Renal cortical epithelial cell (primary cell): ENCODE measurements around the gene UBE3D. TPM values are rescaled to one million over a fixed set of nuclear protein-coding genes. Genes with fewer than 3 reads are reported as not detected.

ENCODE experiments used
- DNase-seq: peaks from one replicate; pipeline ENCODE4 v3.0.0-alpha.2; 2011; ENCODE audit warnings: low read depth
- total RNA-seq: library from RNA; depleted of rRNA; stranded (reverse); fragments of >200 nt; gene quantifications from 2 replicates; pipeline ENCODE4 v1.2.3, GENCODE V29; 2014

UBE3D gene
- total RNA-seq, 1 donor from 2014 or later = 6.9 TPM

DNA sequence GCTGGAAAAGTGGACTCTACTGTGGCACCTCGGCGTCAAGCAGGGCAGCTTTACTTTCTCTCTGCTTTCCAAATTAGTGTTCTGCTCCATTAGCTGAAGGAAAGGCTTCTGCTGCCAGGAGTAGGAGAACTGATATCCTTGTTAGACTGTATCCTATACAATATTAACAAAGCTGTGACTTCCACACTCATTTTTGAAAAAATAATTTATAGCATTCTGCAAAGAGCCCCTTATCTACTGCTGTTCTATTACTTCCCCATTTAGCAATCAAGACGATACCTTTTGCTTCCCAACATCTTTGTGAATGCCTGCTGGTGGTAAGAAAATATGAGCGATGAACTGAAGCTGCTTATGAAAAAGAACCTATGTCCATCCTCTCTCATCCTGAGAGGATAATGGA lies 151.1 kb downstream of the UBE3D start:
- no peak for DNase-seq

DNA sequence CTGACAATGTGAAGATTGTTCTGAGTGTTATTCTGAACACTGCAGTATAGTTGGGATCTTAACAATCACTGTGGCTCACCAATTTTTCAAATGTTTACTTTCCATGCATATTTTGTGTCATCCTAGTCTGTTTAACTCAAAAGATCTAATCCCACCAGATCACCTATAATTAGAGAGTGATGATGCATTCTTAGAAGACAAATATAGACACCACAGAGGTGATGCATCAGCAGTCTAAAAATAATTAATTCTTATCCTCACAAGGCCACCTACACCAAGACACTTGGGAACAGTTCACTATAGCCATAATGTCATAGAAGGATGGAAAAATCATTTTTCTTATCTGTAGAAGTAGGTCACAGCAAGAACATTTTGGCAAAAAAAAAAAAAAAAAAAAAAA lies 154.8 kb downstream of the UBE3D start:
- DNase-seq = no peak

DNA sequence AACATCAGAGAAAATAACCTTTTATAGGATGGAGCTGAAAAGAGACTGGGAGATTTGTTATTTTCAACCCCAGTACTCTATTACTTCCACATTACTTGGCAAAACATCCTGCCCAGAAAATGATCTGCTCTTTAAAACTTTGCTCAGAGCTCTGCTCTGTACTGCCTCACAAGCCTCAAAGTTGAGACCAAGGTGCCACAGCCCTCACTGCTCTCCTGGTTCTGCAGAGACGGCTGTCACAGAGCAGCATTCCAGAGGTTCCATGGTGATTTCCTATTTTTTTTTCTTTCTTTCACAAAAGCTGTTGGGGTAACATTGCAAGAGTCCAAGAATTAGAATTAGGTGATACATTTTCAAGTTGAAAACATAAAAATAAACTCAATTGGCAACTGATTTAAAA lies 155.2 kb downstream of the UBE3D start:
- DNase-seq = no peak

DNA sequence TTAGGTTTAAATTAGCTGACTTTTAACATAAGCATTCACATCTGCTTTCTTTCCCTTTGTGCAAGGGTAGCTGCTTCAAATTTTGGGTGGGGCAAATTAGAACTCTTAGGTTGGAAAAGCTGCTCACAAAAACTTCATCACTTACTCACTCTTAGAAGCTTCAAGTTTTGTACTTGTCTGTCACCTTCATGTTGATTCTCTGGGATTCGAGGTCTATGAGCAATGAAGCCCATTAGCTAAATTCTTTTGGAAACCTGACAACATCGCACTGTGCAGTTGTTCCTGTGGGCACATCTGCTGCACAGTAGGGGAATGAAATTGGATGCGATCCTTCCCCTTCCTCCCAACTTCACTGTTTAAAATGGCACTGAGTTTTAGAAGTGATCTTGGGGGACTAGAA lies 156.1 kb downstream of the UBE3D start:
- DNase-seq = no peak

DNA sequence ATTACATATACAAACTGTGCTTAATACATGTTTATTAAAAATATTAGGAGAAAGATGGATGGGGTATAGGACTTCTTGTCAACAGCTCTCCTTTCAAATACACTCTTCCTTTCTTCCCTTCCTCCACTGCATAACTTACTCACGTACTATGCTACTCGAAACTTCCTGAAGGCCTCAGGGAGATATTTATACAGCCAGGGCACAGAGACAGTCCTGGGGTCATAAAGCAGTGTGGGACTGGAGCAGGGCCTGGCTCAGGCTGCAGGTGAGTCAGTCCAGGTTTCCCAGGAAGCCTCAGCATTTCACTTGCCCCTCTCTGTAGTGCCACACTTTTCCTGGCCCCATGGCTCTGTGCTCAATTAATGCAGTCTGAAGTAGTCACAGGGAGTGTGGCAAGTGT lies 157.0 kb downstream of the UBE3D start:
- DNase-seq = peak; percentile 85

DNA sequence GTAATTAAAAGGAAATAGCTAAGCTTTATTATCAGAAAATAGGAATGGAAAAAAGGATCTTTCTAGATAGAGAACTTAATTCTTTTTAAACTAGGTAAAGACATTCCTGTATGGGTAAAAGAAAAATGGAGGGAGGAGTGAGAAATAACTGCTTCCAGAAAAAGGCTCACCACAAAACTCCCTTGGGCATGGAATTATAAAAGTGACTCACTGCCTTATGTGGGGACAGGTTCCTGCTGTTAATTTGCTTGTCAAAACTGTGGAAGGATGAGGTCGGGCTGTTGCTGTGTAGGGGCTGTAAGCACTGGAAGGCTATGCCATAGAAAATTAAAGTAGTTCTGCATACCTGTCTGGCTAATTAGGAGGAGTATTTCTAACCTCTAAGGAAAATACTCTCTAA lies 158.7 kb downstream of the UBE3D start:
- peak; percentile 92 for DNase-seq

DNA sequence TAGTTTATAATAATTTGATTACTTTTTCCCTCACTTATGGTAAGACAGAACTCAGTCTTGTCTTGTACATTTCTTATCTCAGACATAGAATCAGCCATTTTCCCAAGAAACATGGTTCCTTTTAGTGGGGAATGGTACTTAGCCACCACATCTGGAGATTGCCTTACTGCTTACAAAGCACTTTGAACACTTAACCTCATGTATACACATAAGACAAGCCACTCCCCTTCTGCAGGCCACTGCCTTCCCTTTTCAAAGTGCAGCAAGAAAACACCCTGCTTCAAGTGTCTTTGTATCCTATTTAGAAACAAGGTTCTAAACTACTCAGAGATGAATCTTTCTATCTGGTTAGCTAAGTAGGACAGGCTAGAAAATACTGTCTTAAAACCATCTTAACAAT lies 159.2 kb downstream of the UBE3D start:
- DNase-seq = peak; percentile 53

DNA sequence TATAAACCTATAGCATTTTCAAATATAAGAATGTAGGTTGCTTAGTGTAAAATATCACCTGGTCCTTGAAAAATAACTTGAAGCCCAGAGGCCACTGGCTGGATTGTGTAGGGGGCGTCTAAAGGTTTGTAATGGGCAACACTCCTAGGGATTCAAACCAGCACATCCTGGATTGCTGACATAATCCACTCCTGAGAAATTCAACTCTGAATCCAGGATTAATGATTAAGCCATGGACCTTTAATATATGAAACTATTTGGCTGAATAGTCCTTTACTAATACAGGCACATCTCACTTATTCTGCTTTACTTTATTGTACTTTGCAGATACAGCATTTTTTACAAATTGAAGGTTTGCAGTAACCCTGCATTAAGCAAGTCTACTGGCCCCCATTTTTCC lies 160.8 kb downstream of the UBE3D start:
- peak; percentile 84 for DNase-seq

DNA sequence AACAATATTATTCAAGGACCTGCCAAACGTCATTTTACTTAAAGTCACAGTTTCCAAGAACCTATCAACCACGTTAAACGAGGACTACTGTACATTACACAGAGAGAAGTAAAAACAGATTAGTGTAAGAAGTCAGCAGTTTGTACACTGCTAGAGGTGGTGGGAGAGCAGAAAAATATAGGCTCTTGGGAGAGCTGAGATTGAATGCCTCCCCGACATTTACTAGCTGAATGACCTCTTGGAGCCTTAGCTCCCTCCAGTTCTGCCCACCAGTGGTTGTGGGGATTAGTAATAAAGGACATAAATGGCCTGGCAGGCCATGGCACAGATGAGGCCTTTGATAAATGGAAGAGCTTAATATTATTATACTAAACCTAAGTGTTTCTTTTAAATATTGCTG lies 161.4 kb downstream of the UBE3D start:
- no peak for DNase-seq

DNA sequence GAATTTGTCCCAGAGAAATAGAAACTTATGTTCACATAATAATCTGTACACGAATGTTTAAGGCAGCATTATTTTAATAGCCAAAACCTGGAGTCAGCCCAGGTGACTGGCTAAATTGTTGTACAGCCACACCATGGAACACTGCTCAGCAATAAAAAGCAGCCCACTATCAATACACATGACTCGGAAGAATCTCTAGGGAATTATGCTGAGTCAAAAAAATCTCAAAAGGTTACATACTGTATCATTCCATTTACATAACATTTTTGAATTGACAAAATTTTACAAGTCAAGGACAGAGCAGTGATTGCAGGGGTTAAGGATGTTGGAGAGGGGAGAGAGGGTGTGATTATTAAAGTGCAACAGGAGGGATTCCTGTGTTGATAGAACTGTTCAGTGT lies 163.4 kb downstream of the UBE3D start:
- DNase-seq = no peak

DNA sequence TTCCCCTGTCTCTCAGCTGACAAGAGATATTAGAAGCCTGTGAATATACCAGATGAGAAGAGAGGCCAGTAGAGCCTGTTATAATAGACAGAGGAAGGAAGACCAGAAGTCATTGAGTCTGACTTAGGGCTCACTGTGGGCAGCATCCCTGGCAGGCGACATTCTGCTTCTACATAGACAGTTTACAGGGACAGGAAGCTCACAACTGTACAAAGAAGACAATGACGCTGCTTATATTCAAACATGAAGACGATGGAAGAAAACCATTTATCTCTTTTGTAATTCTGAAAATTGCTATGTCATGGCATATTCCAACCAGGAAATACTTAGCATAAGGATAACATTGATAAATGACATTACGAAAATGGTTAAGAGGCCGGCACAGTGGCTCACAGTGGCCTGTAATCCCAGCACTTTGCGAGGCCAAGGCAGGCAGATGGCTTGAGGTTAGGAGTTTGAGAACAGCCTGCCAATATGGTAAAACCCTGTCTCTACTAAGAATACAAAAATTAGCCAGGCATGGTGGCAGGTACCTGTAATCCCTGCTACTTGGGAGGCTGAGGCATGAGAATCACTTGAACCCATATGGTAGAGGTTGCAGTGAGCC lies 170.9 kb downstream of the UBE3D start:
- DNase-seq = no peak

DNA sequence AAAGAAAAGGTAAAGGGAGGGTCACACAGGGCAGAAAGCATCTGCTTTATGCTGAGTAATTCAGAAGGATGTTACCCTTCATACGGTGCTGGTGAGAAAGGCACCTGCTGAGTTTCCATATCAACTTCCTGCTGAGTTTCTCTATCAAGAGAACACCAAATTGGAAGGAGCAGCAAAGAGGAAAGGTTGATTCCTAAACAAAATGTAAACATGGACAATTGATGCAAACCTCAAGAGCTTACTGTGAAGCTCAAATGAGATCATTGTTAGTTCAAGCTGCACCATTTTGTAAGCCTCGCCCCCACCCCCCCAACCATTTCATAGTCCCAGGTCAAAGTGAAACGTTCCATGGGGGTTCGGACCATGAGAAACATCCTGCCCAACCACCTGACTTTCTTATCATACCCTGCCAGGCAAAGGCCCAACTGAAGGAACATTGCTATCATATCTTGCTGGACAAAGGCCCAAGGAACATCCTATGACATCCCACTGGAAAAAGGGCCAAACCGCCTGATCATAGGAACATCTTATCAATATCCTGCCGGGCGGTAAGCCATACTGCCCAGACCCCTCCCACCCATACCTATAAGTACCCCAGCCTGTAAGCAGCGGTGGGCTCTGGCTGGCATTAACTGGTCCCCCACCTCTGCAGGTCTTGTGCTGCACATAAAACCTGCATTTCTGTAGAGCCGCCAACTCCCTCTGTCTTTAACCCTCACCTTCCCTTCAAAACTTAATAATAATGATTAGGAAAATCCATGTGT lies 171.6 kb downstream of the UBE3D start:
- no peak for DNase-seq

DNA sequence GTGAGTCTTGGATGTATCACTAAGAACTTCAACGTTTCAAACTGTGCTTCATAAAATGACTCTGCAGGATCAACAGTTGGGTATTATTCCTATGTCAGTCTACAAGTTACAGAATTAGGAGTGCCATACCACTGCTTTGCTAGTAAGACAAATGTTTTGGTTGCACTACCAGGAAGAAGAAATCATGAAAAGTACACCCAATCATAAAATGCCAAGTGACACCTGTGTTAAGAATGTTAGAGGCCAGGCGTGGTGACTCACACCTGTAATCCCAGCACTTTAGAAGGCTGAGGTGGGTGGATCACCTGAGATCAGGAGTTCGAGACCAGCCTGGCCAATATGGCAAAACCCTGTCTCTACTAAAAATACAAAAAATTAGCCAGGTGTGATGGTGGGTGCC lies 174.1 kb downstream of the UBE3D start:
- DNase-seq = peak; percentile 65

DNA sequence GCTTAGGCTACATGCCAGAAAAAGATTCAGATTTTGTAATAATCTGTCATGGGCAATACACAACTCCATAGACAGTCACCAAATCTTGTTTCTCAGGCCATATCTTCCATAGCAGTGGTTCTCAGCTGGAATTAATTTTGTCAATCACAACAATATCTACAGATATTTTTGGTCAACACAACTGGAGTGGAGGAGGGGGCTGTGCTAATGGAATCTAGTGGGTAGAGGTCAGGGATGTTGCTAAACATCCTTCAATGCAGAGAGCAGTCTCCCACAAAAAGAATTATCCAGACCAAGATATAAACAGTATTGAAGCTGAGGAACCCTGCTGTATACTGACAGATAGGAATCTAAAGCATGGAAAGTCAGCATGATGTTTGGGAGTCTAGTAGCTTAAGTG lies 174.6 kb downstream of the UBE3D start:
- no peak for DNase-seq

DNA sequence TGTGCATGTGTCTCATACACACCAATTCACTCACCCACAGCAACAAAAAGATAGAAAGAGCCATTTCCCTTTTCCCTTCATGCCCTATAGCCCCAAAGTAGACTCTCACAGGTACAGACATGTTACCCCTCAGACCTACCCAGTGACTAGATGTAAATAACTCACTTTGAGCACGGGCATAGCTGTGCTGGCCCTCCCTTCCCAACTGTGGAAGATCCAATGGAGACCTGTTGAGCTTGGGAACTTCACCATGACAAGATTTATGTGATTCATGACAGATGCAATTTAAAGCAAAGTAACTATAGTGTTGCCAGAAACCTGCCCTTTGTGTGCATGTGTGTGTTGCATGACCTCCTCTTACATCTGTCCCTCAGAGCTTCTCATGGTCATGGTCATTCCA lies 175.4 kb downstream of the UBE3D start:
- DNase-seq = no peak

DNA sequence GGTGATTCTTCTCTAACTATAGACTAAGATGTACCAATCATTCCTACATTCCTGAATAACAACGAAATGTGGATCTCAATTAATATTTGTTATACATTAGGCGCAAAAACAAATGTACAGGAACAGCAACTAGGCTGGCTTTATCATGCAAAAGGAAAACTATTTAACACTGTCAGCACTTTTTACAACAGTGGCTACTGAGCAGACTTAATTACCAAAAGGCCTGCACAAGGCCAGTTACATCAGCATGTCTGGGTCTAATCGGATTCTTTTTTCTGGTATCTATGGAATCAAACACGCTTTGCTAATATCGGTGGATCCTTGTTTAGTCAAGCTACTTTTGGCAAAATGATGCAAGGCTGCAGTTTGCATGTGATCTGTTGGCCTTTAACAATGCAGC lies 176.5 kb downstream of the UBE3D start:
- DNase-seq = no peak

DNA sequence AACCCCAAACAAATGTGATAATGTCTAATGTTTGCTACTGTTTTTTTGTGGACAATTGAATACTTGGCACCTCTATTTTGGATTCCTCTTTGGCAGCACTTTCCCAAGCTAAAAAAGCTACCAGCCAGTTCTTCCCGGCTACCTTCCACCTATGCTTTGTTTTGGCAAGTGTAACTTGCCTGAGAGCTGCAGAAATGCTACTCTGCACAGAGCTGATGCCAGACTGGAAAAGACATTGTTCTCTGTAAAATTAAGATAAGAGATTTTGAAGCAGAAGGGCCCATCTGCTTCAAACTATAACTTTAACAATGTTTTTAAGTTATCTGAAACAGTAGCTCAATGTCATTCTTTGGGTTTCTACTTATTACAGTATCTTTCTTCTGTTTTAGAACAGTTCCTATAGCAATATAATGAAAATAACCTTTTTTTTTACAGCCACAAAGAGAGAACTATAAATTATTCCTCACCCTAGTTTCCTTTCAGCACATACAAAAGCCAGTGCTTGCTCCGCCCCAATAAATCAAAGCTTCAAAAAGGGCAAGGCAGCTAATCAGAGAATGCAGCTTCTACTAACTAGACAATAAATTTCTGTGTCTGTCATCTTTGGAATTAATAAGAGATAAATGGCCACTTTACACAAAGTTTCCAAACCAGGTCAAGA lies 183.1 kb downstream of the UBE3D start:
- no peak for DNase-seq

DNA sequence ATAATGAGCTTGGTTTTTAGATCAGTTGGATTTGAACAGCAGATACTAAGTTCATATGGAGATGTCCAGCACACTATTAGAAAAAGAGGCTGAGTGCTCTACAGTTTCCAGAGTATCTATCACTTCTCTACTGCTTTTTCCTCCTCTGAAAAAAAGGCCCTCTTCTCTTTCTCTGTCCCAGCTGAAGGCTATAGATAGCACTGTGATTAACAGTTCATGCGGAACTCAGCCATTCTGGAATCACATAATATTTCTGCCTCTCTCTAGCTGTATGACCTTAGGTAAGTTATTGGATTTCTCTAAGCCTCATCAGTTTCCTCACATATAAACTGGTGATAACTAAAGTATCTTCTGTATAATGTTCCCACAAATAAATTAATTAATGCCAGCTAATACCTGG lies 184.1 kb downstream of the UBE3D start:
- DNase-seq = no peak

DNA sequence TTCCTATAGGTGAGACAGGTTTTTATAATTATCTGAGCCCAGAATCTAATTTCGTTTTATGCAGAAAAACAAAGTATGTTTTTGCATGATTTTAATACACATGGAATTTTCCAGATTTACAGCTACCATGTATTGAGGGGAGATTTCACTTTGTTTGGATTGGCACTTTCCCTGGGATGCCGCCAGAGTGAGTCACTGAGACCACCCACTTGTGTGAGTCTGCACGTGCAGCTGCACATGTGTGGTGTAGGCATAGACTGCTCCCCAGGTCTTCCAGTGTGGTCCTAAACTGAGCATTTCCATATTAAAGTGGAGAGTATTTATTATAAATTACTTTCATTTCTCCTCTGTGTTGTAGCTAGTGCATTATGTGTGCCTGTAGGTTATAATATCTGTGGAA lies 186.8 kb downstream of the UBE3D start:
- no peak for DNase-seq

DNA sequence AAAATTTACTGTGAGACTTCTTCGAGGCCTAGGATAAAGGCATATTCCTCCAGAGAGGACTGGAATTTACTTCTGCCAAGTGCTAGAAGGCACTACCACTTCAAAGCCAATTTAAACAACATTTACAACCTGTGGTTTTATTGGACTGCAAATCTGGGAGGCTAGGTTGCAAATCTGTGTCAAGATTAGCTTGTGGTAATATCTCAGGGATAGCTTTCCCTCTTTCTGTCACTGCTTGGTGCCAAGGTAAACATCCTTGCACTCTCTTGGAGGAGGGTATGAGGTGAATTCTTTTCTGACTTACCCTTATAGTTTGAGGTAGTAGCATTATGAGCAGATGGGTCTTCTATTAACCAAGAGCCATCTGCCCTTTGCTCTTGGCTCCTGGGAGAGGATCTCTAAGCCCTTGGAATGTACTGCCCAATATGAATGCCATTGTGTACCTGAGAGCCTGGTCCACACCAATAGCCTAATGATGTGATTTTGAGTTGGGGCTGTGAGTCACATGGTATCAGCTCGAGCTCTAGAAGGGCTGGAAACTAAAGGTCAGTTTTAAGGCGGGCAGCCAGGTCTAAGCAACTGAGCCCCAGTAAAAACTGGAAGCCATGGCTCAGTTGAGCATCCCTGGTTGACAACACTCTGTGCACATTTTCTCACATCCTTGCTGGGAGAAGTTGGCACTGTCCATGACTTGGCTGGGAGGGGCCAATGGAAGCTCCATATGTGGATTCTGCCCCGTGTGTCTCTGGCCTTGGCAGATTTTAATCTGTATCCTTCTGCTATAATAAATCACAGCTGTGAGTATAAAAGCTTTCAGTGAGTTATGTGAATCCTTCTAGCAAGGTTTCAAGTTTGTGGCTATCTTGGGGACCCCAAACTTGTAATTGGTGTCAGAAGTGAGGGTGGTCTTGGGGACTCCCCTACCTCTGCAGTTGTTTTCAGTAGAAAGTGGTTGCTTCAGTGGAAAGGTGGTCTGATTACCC lies 188.1 kb downstream of the UBE3D start:
- DNase-seq = peak; percentile 83

DNA sequence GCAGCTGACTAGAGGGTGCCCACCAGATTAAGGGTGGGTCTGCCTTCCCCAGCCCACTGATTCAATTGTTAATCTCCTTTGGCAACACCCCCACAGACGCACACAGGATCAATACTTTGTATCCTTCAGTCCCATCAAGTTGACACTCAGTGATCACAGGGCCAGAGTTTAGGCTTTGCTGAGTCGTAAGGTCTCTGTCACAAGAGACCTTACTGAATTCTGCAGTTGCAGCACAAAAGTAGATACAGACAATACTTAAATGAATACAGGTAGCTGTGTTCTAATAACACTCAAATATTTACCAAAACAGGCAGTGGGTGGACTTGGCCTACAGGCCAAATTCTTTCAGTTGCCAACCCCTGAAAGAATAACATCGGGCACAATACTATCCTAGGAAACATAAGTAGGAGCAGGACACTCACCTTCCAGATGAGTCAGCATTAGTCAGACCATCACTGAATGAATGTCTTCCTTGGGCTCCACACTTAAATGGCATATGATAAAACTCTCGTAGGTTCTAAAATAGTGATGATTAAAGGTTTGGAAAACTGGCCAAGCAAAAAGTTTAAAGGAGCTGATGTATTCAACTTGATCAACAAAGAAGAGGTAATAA lies 190.0 kb downstream of the UBE3D start:
- DNase-seq = peak; percentile 98

DNA sequence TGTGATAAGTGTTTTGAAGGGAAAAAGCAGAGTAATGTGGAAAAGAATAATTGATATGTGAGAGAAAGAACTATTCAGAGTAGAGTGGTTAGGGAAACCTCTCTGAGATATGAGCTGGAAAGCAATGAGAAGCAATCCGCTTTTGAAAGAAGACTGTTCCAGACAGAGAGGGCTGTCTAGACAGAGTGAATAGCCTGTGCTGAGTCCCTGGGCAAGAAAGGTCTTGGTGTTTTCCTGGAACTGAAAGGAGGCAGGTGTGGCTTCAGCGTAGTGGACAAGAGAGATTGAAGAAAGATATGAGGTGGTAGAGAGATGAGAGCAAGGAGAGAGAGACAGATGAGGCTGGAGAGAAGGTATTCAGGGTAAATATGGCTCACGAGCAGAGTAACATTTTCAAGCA lies 190.8 kb downstream of the UBE3D start:
- DNase-seq = no peak
